ENCODE data around the gene SCRT2. TPM values are rescaled to one million over a fixed set of nuclear protein-coding genes. Genes with fewer than 3 reads are reported as not detected.

SCRT2 gene
- total and polyA plus RNA-seq, 2 of the 4 experiments (the other 2 are of a cell fraction): not detected

DNA sequence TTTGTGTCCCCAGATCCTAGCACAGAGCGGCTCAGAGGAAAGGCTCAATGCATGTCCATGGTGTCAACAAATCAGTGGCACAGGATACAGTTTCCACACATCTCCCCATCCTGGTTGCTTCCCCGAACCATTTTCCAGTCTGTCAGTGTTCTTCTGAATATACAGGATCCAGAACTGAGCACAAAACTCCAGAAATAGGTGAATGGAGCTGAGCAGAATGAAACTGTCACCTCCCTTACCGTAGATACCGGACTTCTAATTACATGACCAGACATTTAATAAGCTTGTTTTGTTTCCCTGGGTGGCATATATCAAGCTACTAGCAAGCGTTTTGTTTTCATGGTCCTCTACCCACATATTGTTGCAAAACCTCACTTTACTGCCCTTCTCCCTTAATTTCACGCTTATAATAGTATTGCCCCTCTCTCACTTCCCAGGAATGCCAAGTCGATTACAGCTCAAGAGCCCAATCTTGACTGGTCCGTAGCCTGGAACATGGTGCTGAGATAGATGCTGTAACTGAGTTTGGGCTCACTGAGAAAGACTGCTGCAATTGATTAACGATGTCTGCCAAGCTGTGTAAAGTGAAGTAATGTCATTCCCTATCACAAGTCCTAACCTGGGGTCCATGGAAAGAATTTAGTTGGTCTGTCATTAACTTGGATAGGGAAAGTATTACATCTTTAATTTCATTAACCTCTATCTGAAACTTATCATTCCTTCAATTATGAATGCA, 12.0 kb upstream of the SCRT2 start:
- DNase-seq: no peak
- no peak for ATAC-seq (ENCODE audit: low read depth)
- dilution Hi-C loops (cut with HindIII; ENCODE audit: low sequenced_read_pairs, unreplicated experiment): no loop called here
- H3K36me3 ChIP-seq (ENCODE audit: control insufficient read depth, insufficient read depth, low read length): no peaks in the 10 kb centered on the region
- no peaks in the 10 kb centered on the region for H3K79me1 ChIP-seq (ENCODE audit: low read depth in 1 of 2, low read length in 2 of 2)
- H3K9me3 ChIP-seq (ENCODE audit: control insufficient read depth, insufficient read depth, low read length): no peaks in the 10 kb centered on the region
- no peak overlapping the region for H3K9ac ChIP-seq (ENCODE audit: low read depth, low read length)
- no peak overlapping the region for H3K14ac ChIP-seq (replicated peaks; ENCODE audit: low read depth, low read length)
- no peak overlapping the region for H2BK5ac ChIP-seq (ENCODE audit: low read depth, low read length, poor library complexity, severe bottlenecking)
- H3K27me3 ChIP-seq (ENCODE audit: control insufficient read depth, insufficient read depth, low read length): peaks cover 12% of the 10 kb centered on the region
- no peak overlapping the region for H3K4me2 ChIP-seq (ENCODE audit: low read depth, low read length)
- no peak overlapping the region for H2AK9ac ChIP-seq (replicated peaks; ENCODE audit: low read depth, low read length, poor library complexity)
- H3K18ac ChIP-seq (ENCODE audit: low read depth, low read length): no peak overlapping the region
- H2BK20ac ChIP-seq (ENCODE audit: low read depth, low read length): no peak overlapping the region
- no peak overlapping the region for H3K56ac ChIP-seq (ENCODE audit: extremely low read depth, insufficient read depth, low read length)
- no peak overlapping the region for H3K4me3 ChIP-seq (ENCODE audit: insufficient read depth, low read depth, low read length)
- no peak overlapping the region for H2AFZ ChIP-seq (replicated peaks; ENCODE audit: low read length, poor library complexity)
- H3K4ac ChIP-seq (ENCODE audit: low read depth, low read length): no peak overlapping the region
- no peak overlapping the region for H2BK15ac ChIP-seq (ENCODE audit: low read depth, low read length)
- TF ChIP-seq NFE2L2 (IDR thresholded peaks at IDR 0.05; ENCODE audit: low read depth, low read length): no peak
- TF ChIP-seq CHD1 (IDR thresholded peaks at IDR 0.05; ENCODE audit: low read depth, low read length): no peak
- TF ChIP-seq MAZ (IDR thresholded peaks at IDR 0.05; ENCODE audit: borderline replicate concordance, low read depth, low read length): no peak
- no peak for TF ChIP-seq POLR2A (IDR thresholded peaks at IDR 0.05; ENCODE audit: low read depth, low read length)
- TF ChIP-seq FOS (IDR thresholded peaks at IDR 0.05; ENCODE audit: low read depth, low read length): no peak
- no peak for TF ChIP-seq CTCF (conservative IDR thresholded peaks at IDR 0.05; ENCODE audit: low read depth, low read length)
- no peak for TF ChIP-seq ELK1 (IDR thresholded peaks at IDR 0.05; ENCODE audit: borderline replicate concordance, low read depth, low read length)
- no peak overlapping the region for H3K27ac ChIP-seq (ENCODE audit: insufficient read depth, low read length)
- H3K9me1 ChIP-seq (ENCODE audit: insufficient read depth, low read length): no peaks in the 10 kb centered on the region
- intact Hi-C loops (cut with micrococcal nuclease): no loop called here
- no peak overlapping the region for H2BK120ac ChIP-seq (ENCODE audit: low read depth, low read length)
- no peak overlapping the region for H4K8ac ChIP-seq (ENCODE audit: low read depth in 2 of 2, low read length in 2 of 2)
- H4K5ac ChIP-seq (ENCODE audit: low read depth, low read length): no peak overlapping the region
- ChIA-PET CTCF (no interaction called here), POLR2A (ENCODE audit: unreplicated experiment) (no interaction called here)
- WGBS, 2 experiments (ENCODE audit: extremely low coverage in 2 of 2, insufficient read length in 1 of 2): 75% methylated on average over 2 of the region's 9 CpGs; no CpG with 5 or more reads in 1 of the 2 experiments
- H4K91ac ChIP-seq (ENCODE audit: insufficient read depth, low read depth, low read length): no peak overlapping the region
- no peaks in the 10 kb centered on the region for H3K4me1 ChIP-seq (ENCODE audit: control insufficient read depth, insufficient read depth, low read length)
- BruUV-seq (replicated peaks): no TSS peak
- H4K20me1 ChIP-seq (ENCODE audit: insufficient read depth, low read length): no peaks in the 10 kb centered on the region
- H2AK5ac ChIP-seq (ENCODE audit: low read depth, low read length): no peak overlapping the region
- no peak overlapping the region for H3K23ac ChIP-seq (ENCODE audit: low read depth, low read length)
- in situ Hi-C loops (cut with MboI; ENCODE audit: low sequenced_read_pairs): no loop called here
